Ishikawa (cell line): Measurements from ENCODE around the gene CACNA1H.

ENCODE experiments used
- CEBPB ChIP-seq: IDR thresholded peaks from 2 replicates; pipeline ENCODE4 v1.6.1; 2012
- CREB1 ChIP-seq: IDR thresholded peaks from 2 replicates; pipeline ENCODE4 v1.6.1; 2012; ENCODE audit warnings: low read depth
- EGR1 ChIP-seq: IDR thresholded peaks from 2 replicates; pipeline ENCODE4 v1.6.1; 2012
- EP300 ChIP-seq: IDR thresholded peaks from 2 replicates; pipeline ENCODE4 v1.6.1; 2012; ENCODE audit warnings: borderline replicate concordance
- FOXM1 ChIP-seq: IDR thresholded peaks from 2 replicates; pipeline ENCODE4 v1.6.1; 2012; ENCODE audit warnings: low read depth, borderline replicate concordance
- NFIC ChIP-seq: IDR thresholded peaks from 2 replicates; pipeline ENCODE4 v1.6.1; 2012
- RAD21 ChIP-seq: IDR thresholded peaks from 2 replicates; pipeline ENCODE4 v1.6.1; 2012; ENCODE audit warnings: low read depth
- TAF1 ChIP-seq: IDR thresholded peaks from 2 replicates; pipeline ENCODE4 v1.6.1; 2012; ENCODE audit warnings: low read depth, mild to moderate bottlenecking
- YY1 ChIP-seq: IDR thresholded peaks from 2 replicates; pipeline ENCODE4 v1.6.1; 2012; ENCODE audit warnings: low read depth
- ZBTB7A ChIP-seq: IDR thresholded peaks from 2 replicates; pipeline ENCODE4 v1.6.1; 2012; ENCODE audit warnings: low read depth
- TF ChIP-seq, protein P1 (sequence below): IDR thresholded peaks from 2 replicates; pipeline ENCODE4 v1.6.1; 2012; ENCODE audit warnings: low read depth, mild to moderate bottlenecking
- TF ChIP-seq, protein P2 (sequence below): IDR thresholded peaks from 2 replicates; pipeline ENCODE4 v1.6.1; 2012
- TF ChIP-seq, protein P3 (sequence below): IDR thresholded peaks from 2 replicates; pipeline ENCODE4 v1.6.1; 2012

DNA sequence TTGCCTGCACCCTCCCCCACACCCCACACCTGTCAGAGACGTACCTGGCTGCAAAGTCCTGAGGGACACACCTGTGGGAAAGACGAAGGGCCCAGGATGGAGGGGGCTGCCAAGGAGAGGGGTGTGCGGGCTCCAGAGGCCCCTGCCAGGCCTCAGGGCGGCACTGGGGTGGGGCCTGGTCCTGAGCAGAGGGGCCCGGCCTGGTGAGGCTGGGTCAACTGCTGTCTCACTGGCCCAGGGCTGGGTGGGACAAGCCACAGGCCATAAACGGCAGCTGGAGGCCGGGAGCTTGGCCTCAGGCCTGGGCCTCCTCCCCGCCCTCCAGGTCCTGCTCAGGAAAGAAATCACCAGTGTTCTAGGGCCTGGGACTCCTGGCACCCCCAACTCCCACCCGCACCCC is 71.7 kb downstream of the CACNA1H start:
- TF ChIP-seq, protein P1, sequence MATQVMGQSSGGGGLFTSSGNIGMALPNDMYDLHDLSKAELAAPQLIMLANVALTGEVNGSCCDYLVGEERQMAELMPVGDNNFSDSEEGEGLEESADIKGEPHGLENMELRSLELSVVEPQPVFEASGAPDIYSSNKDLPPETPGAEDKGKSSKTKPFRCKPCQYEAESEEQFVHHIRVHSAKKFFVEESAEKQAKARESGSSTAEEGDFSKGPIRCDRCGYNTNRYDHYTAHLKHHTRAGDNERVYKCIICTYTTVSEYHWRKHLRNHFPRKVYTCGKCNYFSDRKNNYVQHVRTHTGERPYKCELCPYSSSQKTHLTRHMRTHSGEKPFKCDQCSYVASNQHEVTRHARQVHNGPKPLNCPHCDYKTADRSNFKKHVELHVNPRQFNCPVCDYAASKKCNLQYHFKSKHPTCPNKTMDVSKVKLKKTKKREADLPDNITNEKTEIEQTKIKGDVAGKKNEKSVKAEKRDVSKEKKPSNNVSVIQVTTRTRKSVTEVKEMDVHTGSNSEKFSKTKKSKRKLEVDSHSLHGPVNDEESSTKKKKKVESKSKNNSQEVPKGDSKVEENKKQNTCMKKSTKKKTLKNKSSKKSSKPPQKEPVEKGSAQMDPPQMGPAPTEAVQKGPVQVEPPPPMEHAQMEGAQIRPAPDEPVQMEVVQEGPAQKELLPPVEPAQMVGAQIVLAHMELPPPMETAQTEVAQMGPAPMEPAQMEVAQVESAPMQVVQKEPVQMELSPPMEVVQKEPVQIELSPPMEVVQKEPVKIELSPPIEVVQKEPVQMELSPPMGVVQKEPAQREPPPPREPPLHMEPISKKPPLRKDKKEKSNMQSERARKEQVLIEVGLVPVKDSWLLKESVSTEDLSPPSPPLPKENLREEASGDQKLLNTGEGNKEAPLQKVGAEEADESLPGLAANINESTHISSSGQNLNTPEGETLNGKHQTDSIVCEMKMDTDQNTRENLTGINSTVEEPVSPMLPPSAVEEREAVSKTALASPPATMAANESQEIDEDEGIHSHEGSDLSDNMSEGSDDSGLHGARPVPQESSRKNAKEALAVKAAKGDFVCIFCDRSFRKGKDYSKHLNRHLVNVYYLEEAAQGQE: no peak
- no peak for TF ChIP-seq EP300
- no peak for TF ChIP-seq EGR1
- no peak for TF ChIP-seq CEBPB
- TF ChIP-seq, protein P2, sequence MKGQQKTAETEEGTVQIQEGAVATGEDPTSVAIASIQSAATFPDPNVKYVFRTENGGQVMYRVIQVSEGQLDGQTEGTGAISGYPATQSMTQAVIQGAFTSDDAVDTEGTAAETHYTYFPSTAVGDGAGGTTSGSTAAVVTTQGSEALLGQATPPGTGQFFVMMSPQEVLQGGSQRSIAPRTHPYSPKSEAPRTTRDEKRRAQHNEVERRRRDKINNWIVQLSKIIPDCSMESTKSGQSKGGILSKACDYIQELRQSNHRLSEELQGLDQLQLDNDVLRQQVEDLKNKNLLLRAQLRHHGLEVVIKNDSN: no peak
- no peak for TF ChIP-seq YY1
- TF ChIP-seq, protein P3, sequence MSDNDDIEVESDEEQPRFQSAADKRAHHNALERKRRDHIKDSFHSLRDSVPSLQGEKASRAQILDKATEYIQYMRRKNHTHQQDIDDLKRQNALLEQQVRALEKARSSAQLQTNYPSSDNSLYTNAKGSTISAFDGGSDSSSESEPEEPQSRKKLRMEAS: no peak
- TF ChIP-seq RAD21: no peak
- no peak for TF ChIP-seq TAF1
- TF ChIP-seq ZBTB7A: no peak
- no peak for TF ChIP-seq FOXM1
- no peak for TF ChIP-seq NFIC
- no peak for TF ChIP-seq CREB1
